Measurements from ENCODE around the gene ANKS1B.

The ANKS1B gene

DNA sequence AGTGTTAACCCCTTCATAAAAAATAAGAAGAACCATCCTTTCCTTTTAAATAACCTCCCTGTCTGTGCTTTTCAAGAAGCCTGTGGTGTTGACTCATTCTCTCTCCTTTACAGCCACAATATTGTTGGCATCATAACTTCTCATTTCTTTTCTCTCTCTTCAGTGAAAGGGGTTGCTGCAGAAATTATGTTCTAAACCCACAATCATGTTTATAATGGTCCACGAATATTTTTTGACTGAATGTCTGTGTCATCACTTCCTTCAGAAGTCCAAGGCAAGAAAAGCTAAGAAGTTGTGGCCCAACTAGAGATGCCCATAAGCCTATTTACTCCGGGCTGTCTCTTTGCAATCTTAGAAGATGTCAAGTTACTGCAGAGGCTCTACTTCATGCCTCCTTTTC lies 851.3 kb downstream of the ANKS1B start (continued):
- TF ChIP-seq, protein P1, sequence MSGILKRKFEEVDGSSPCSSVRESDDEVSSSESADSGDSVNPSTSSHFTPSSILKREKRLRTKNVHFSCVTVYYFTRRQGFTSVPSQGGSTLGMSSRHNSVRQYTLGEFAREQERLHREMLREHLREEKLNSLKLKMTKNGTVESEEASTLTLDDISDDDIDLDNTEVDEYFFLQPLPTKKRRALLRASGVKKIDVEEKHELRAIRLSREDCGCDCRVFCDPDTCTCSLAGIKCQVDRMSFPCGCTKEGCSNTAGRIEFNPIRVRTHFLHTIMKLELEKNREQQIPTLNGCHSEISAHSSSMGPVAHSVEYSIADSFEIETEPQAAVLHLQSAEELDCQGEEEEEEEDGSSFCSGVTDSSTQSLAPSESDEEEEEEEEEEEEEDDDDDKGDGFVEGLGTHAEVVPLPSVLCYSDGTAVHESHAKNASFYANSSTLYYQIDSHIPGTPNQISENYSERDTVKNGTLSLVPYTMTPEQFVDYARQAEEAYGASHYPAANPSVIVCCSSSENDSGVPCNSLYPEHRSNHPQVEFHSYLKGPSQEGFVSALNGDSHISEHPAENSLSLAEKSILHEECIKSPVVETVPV (CRISPR knock-in tag; IDR thresholded peaks at IDR 0.05): no peak
- no peak for TF ChIP-seq ZFP30 (CRISPR knock-in tag; IDR thresholded peaks at IDR 0.05)

GRCh38 chr12:99131751-99132199 lies 853.0 kb downstream of the ANKS1B start:
- TF ChIP-seq GLIS3 (CRISPR knock-in tag; IDR thresholded peaks at IDR 0.05): no peak
- TF ChIP-seq ZNF70 (CRISPR knock-in tag; IDR thresholded peaks at IDR 0.05): no peak
- TF ChIP-seq POU6F1 (CRISPR knock-in tag; IDR thresholded peaks at IDR 0.05; ENCODE audit: borderline replicate concordance, low read depth): no peak
- no peak for TF ChIP-seq RARB (CRISPR knock-in tag; IDR thresholded peaks at IDR 0.05)
- TF ChIP-seq PPARA (CRISPR knock-in tag; IDR thresholded peaks at IDR 0.05; ENCODE audit: borderline replicate concordance): no peak
- no peak for TF ChIP-seq TOX (CRISPR knock-in tag; IDR thresholded peaks at IDR 0.05; ENCODE audit: borderline replicate concordance)
- TF ChIP-seq, protein P1 (CRISPR knock-in tag; IDR thresholded peaks at IDR 0.05): no peak
- peak; percentile 44; the same call in 2 of the 3 replicates for ATAC-seq

- ATAC-seq: no peak
Measured at GRCh38 chr12:99130808-99131553, 853.8 kb downstream of the ANKS1B start.

More at GRCh38 chr12:99130808-99131553, 853.8 kb downstream of the ANKS1B start:
- TF ChIP-seq, protein P2, sequence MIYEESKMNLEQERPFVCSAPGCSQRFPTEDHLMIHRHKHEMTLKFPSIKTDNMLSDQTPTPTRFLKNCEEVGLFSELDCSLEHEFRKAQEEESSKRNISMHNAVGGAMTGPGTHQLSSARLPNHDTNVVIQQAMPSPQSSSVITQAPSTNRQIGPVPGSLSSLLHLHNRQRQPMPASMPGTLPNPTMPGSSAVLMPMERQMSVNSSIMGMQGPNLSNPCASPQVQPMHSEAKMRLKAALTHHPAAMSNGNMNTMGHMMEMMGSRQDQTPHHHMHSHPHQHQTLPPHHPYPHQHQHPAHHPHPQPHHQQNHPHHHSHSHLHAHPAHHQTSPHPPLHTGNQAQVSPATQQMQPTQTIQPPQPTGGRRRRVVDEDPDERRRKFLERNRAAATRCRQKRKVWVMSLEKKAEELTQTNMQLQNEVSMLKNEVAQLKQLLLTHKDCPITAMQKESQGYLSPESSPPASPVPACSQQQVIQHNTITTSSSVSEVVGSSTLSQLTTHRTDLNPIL (CRISPR knock-in tag; IDR thresholded peaks at IDR 0.05; ENCODE audit: low read depth): no peak
- TF ChIP-seq POU6F1 (CRISPR knock-in tag; IDR thresholded peaks at IDR 0.05; ENCODE audit: borderline replicate concordance, low read depth) (no peak), OSR1 (CRISPR knock-in tag; IDR thresholded peaks at IDR 0.05) (no peak), BACH2 (CRISPR knock-in tag; IDR thresholded peaks at IDR 0.05; ENCODE audit: borderline replicate concordance) (no peak), ARNTL (CRISPR knock-in tag; IDR thresholded peaks at IDR 0.05; ENCODE audit: borderline replicate concordance, low read depth) (no peak), ZNF565 (CRISPR knock-in tag; conservative IDR thresholded peaks at IDR 0.05; ENCODE audit: low read depth) (no peak), ZNF70 (CRISPR knock-in tag; IDR thresholded peaks at IDR 0.05) (no peak), RARB (CRISPR knock-in tag; IDR thresholded peaks at IDR 0.05) (no peak), ZFP30 (CRISPR knock-in tag; IDR thresholded peaks at IDR 0.05) (no peak), ISL1 (CRISPR knock-in tag; IDR thresholded peaks at IDR 0.05) (no peak), GLIS3 (CRISPR knock-in tag; IDR thresholded peaks at IDR 0.05) (no peak), ZC3H10 (CRISPR knock-in tag; IDR thresholded peaks at IDR 0.05) (no peak), ESRRG (CRISPR knock-in tag; IDR thresholded peaks at IDR 0.05) (no peak), TCF4 (CRISPR knock-in tag; IDR thresholded peaks at IDR 0.05; ENCODE audit: borderline replicate concordance) (no peak), PPARA (CRISPR knock-in tag; IDR thresholded peaks at IDR 0.05; ENCODE audit: borderline replicate concordance) (no peak)
- TF ChIP-seq, protein P3, sequence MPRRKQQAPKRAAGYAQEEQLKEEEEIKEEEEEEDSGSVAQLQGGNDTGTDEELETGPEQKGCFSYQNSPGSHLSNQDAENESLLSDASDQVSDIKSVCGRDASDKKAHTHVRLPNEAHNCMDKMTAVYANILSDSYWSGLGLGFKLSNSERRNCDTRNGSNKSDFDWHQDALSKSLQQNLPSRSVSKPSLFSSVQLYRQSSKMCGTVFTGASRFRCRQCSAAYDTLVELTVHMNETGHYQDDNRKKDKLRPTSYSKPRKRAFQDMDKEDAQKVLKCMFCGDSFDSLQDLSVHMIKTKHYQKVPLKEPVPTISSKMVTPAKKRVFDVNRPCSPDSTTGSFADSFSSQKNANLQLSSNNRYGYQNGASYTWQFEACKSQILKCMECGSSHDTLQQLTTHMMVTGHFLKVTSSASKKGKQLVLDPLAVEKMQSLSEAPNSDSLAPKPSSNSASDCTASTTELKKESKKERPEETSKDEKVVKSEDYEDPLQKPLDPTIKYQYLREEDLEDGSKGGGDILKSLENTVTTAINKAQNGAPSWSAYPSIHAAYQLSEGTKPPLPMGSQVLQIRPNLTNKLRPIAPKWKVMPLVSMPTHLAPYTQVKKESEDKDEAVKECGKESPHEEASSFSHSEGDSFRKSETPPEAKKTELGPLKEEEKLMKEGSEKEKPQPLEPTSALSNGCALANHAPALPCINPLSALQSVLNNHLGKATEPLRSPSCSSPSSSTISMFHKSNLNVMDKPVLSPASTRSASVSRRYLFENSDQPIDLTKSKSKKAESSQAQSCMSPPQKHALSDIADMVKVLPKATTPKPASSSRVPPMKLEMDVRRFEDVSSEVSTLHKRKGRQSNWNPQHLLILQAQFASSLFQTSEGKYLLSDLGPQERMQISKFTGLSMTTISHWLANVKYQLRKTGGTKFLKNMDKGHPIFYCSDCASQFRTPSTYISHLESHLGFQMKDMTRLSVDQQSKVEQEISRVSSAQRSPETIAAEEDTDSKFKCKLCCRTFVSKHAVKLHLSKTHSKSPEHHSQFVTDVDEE (CRISPR knock-in tag; IDR thresholded peaks at IDR 0.05): no peak
- TF ChIP-seq, protein P1 (CRISPR knock-in tag; IDR thresholded peaks at IDR 0.05): no peak
